Osteocyte (in vitro differentiated cells): ENCODE data around the gene THG1L. TPM values are rescaled to one million over a fixed set of nuclear protein-coding genes. Genes with fewer than 3 reads are reported as not detected.

ENCODE experiments used
- DNase-seq: peaks from one replicate; pipeline ENCODE4 v3.0.0; 2021; ENCODE audit warnings: mixed read lengths; ENCODE audit not compliant: unreplicated experiment; ENCODE audit errors: extremely low spot score
- H3K27ac Mint-ChIP-seq: one replicate; pipeline ENCODE4 v1.8.0; 2021; ENCODE audit warnings: mild to moderate bottlenecking, mixed read lengths; ENCODE audit not compliant: unreplicated experiment
- H3K27me3 Mint-ChIP-seq: one replicate; pipeline ENCODE4 v1.8.0; 2021; ENCODE audit warnings: mixed read lengths; ENCODE audit not compliant: unreplicated experiment
- H3K36me3 Mint-ChIP-seq: one replicate; pipeline ENCODE4 v1.8.0; 2021; ENCODE audit warnings: mixed read lengths; ENCODE audit not compliant: unreplicated experiment
- H3K4me1 Mint-ChIP-seq: one replicate; pipeline ENCODE4 v1.8.0; 2021; ENCODE audit warnings: mixed read lengths; ENCODE audit not compliant: unreplicated experiment
- H3K4me3 Mint-ChIP-seq: one replicate; pipeline ENCODE4 v1.8.0; 2021; ENCODE audit warnings: mild to moderate bottlenecking, moderate library complexity, mixed read lengths; ENCODE audit not compliant: unreplicated experiment
- H3K9me3 Mint-ChIP-seq: one replicate; pipeline ENCODE4 v1.8.0; 2021; ENCODE audit warnings: mixed read lengths; ENCODE audit not compliant: unreplicated experiment
- total RNA-seq: library from RNA; stranded (reverse); gene quantifications from 2 replicates; pipeline ENCODE4 v1.2.1, GENCODE V29; 2021
- TF ChIP-seq, protein P1 (sequence below): fragments of 200-600 bp; sonication (generic); IDR thresholded peaks from 2 replicates; pipeline ENCODE4 v1.5.0; 2021; ENCODE audit warnings: antibody characterized with exemption, mild to moderate bottlenecking, moderate library complexity

The THG1L gene
- total RNA-seq, 1 donor from 2014 or later, result 15.6 TPM

DNA sequence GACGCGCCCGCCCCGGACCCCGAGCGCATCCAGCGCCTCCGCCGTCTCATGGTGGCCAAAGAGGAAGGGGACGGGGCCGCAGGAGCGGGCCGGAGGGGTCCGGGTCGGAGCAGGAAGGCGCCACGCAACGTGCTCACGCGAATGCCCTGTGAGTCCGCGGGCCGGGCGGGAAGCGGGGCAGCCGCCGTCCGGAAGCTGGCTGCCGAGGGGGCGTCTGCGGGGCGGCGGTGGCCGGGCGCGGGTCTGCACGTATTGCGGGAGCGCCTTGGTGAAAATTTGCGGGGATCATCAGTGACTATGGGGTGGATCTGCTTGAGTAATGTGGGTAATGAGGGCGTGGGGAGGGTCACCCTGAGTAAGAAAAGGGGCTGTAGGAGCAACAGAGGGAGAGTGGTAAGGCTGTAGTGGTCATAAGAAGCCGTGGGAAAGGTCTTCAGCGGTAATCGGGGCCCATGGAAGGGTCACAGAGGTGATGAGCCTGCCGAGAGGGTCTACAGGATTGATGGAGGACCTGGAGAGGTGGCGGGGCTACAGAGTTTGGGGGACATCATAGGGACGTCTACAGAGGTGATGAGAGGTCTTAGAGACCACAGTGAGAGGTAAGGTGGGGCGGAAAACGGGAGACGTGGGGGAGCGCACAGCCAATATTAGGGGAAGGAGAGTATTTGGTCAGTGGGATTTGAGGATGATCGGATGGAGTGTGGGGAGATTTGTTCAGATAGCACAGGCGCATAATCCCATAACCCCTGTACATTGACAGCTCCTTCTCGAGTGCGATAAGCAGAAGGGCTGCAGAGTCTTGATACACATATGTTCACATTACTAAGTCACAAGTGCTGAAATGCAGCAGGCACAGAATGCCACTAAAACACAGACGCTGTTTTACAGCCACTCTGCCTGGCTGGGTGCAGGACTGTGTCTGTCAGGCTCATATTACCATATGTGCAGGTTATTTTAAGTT, 13.1 kb downstream of the THG1L start:
- peaks cover 35% of the 10 kb centered on the region for H3K4me1 Mint-ChIP-seq
- H3K27ac Mint-ChIP-seq, result peak overlapping the region; percentile 69
- no peaks in the 10 kb centered on the region for H3K36me3 Mint-ChIP-seq
- no peak for DNase-seq
- no peaks in the 10 kb centered on the region for H3K27me3 Mint-ChIP-seq
- H3K9me3 Mint-ChIP-seq, result no peaks in the 10 kb centered on the region
- TF ChIP-seq, protein P1, sequence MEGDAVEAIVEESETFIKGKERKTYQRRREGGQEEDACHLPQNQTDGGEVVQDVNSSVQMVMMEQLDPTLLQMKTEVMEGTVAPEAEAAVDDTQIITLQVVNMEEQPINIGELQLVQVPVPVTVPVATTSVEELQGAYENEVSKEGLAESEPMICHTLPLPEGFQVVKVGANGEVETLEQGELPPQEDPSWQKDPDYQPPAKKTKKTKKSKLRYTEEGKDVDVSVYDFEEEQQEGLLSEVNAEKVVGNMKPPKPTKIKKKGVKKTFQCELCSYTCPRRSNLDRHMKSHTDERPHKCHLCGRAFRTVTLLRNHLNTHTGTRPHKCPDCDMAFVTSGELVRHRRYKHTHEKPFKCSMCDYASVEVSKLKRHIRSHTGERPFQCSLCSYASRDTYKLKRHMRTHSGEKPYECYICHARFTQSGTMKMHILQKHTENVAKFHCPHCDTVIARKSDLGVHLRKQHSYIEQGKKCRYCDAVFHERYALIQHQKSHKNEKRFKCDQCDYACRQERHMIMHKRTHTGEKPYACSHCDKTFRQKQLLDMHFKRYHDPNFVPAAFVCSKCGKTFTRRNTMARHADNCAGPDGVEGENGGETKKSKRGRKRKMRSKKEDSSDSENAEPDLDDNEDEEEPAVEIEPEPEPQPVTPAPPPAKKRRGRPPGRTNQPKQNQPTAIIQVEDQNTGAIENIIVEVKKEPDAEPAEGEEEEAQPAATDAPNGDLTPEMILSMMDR, result no peak
- H3K4me3 Mint-ChIP-seq, result peak overlapping the region; percentile 89

DNA sequence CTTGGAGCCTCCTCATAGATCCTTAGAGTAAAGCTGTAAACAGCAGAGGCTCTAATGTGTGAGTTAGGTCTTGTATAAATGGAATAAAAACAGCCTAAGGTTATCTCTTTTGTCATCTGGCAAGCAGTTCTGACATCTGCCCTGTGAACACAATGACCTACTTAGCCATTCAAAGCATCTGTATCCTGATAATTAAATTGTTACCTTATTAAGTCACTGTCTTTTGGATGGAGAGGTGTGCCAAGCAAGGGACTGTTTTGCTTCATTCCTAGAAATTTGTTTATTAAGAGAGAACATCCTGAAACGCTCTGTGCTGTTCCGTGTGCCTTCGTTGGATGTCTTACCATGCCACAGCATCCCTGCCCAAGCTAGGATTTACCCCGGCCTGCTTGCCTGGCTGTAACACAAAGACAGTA, 13.8 kb downstream of the THG1L start:
- H3K4me1 Mint-ChIP-seq, result peaks cover 41% of the 10 kb centered on the region
- no peak overlapping the region for H3K27ac Mint-ChIP-seq

DNA sequence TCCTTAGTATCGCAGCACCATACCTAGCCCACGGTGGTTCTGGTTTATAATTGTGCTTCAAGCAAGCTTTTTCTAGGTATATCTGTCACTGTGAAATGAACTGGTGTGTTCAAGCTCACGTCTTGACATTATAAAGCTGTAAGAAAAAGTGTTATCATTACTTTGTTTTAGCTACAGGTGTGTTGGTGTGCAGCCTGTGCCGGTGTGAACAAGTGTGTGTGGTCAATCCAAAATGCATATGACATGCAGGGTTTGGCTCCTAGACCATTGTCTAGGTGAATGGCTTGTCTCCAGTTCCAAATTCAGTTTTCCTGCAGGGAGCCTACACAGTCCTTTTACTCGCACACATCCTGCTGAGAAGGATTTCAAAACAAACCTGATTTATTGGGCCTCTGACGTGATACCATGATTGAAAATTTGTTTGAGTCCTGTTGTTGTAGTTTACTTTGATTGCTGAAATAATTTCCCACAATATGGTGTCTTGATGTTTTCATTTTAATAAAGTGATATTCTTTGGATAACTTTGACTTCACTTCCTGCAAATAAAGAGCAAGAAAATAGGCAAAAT, 16.0 kb downstream of the THG1L start:
- Mint-ChIP-seq H3K36me3 (peaks cover 2% of the 10 kb centered on the region), H3K27ac (peak overlapping the region; percentile 59), H3K9me3 (no peaks in the 10 kb centered on the region), H3K27me3 (no peaks in the 10 kb centered on the region), H3K4me3 (no peak overlapping the region), H3K4me1 (peaks cover 47% of the 10 kb centered on the region)
- no peak for DNase-seq
- TF ChIP-seq, protein P1, result no peak

More for the DNA sequence above, 13.8 kb downstream of the THG1L start:
- TF ChIP-seq, protein P1, result no peak
- no peaks in the 10 kb centered on the region for H3K27me3 Mint-ChIP-seq
- no peaks in the 10 kb centered on the region for H3K36me3 Mint-ChIP-seq
- no peaks in the 10 kb centered on the region for H3K9me3 Mint-ChIP-seq
- peak overlapping the region; percentile 89 for H3K4me3 Mint-ChIP-seq
- no peak for DNase-seq

DNA sequence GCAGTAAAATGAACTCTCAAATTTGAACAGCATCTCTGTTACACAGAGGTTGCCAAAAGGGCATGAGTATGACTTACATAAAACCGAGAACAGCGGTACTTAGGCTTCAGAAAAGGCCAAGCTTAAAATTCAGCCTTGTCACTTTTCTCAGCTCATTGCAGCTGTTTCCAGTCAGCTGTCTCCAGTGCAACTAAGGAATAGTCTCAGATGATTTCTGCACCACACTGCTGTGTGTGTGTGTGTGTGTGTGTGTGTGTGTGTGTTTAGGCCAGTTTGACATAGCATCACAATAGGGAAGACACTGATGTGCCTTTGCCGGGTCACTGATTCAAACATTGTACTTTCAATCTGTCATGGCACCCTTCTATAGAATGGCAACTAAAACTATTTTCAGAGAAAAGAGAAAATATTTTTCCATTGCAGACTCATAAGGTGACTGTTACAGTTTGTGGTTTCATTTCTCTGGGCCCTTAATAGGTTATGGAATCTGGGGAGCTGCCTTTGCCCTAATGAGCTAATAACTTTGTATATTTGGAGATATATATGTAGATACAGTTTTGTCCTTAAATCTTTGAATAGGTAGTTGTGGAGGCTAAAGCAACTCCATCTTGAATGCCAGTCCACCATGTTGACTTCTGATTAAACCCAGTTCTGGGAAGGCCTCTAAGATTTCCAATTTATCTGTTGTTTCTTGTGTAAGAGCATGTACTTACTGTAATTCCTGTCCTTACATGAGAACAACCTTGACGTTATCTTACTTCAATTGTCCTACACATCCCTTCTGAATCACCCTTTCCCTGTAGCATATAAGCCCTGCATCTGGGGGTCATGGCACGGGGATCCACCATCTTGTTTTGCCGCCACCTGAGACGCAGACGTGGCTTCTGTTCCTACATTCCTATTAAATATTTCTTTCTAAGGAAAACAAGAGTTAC, 16.8 kb downstream of the THG1L start:
- Mint-ChIP-seq H3K27ac (peak overlapping the region; percentile 59), H3K4me3 (no peak overlapping the region), H3K27me3 (no peaks in the 10 kb centered on the region), H3K9me3 (no peaks in the 10 kb centered on the region), H3K36me3 (peaks cover 5% of the 10 kb centered on the region), H3K4me1 (peaks cover 47% of the 10 kb centered on the region)
- TF ChIP-seq, protein P1, result no peak
- DNase-seq, result no peak
